CD14-positive monocyte (primary cell): ENCODE measurements around the gene SKA1. TPM values are rescaled to one million over a fixed set of nuclear protein-coding genes. Genes with fewer than 3 reads are reported as not detected.

Source experiments
- DNase-seq, 3 donors: peaks; one replicate each; pipeline ENCODE4 v3.0.0-alpha.2; 2011 to 2022
- H2AFZ ChIP-seq: 2 replicates; pipeline ENCODE4 v1.6.0; 2012; ENCODE audit warnings: mild to moderate bottlenecking, low read depth, low read length, inconsistent platforms; ENCODE audit not compliant: insufficient read depth, poor library complexity, severe bottlenecking
- H3K27ac ChIP-seq, 2 donors: 1 replicate in 1 of 2; 2 replicates in 1 of 2; pipeline ENCODE4 v1.5.1; 2012 to 2013; ENCODE audit warnings: low read length in 2 of 2, control low read depth in 1 of 2, inconsistent platforms in 1 of 2, low read depth in 1 of 2, mild to moderate bottlenecking in 1 of 2
- H3K27me3 ChIP-seq, 2 donors: one replicate each; pipeline versions ENCODE4 v1.6.0 to v1.6.1; 2011 to 2013; ENCODE audit warnings: low read length in 2 of 2; ENCODE audit not compliant: control insufficient read depth in 2 of 2, insufficient read depth in 2 of 2
- H3K36me3 ChIP-seq, 2 donors: replicated peaks in 1 of 2; 1 replicate in 1 of 2; 2 replicates in 1 of 2; pipeline versions ENCODE4 v1.5.1 to v1.6.1; 2012 to 2013; ENCODE audit warnings: low read length in 2 of 2, control low read depth in 1 of 2, inconsistent platforms in 1 of 2, mild to moderate bottlenecking in 1 of 2; ENCODE audit not compliant: insufficient read depth in 2 of 2, control insufficient read depth in 1 of 2
- H3K4me1 ChIP-seq, 2 donors: 1 replicate in 1 of 2; 2 replicates in 1 of 2; pipeline versions ENCODE4 v1.5.1 to v1.6.1; 2012 to 2013; ENCODE audit warnings: low read length in 2 of 2, control low read depth in 1 of 2, inconsistent platforms in 1 of 2, mild to moderate bottlenecking in 1 of 2, moderate library complexity in 1 of 2; ENCODE audit not compliant: insufficient read depth in 2 of 2, control insufficient read depth in 1 of 2
- H3K4me2 ChIP-seq: replicated peaks from 2 replicates; pipeline ENCODE3; 2012; ENCODE audit warnings: low read length, moderate library complexity, mild to moderate bottlenecking; ENCODE audit not compliant: poor library complexity, severe bottlenecking; ENCODE audit errors: extremely low read depth
- H3K4me3 ChIP-seq, 3 experiments: fragments of 200-600 bp in 1 of 3; sonication (generic) in 1 of 3; replicated peaks in 1 of 3; 1 replicate in 2 of 3; 2 replicates in 1 of 3; pipeline ENCODE4 v1.5.1; 2011 to 2013; ENCODE audit warnings: low read length in 3 of 3, mild to moderate bottlenecking in 3 of 3, control low read depth in 2 of 3, low read depth in 2 of 3, inconsistent platforms in 1 of 3, moderate library complexity in 1 of 3
- H3K79me2 ChIP-seq: 2 replicates; pipeline ENCODE4 v1.6.0; 2012; ENCODE audit warnings: mild to moderate bottlenecking, control low read depth, inconsistent platforms, low read length, moderate library complexity; ENCODE audit not compliant: insufficient read depth
- H3K9ac ChIP-seq: 2 replicates; pipeline ENCODE4 v1.6.0; 2017; ENCODE audit warnings: low read length, mild to moderate bottlenecking; ENCODE audit not compliant: insufficient read depth, poor library complexity, severe bottlenecking
- H3K9me3 ChIP-seq, 2 donors: replicated peaks in 1 of 2; 1 replicate in 1 of 2; 2 replicates in 1 of 2; pipeline versions ENCODE4 v1.5.1 to v1.6.1; 2012 to 2013; ENCODE audit warnings: low read length in 2 of 2, control low read depth in 1 of 2; ENCODE audit not compliant: control insufficient read depth in 1 of 2, insufficient read depth in 1 of 2
- H4K20me1 ChIP-seq: 2 replicates; pipeline ENCODE4 v1.6.0; 2012; ENCODE audit warnings: mild to moderate bottlenecking, low read length, control low read depth, moderate library complexity; ENCODE audit not compliant: insufficient read depth
- H3K27ac Mint-ChIP-seq, 7 donors: one replicate each; pipeline ENCODE4 v1.8.0; 2020; ENCODE audit warnings: mild to moderate bottlenecking in 7 of 7, mixed read lengths in 7 of 7, moderate library complexity in 6 of 7, inconsistent platforms in 2 of 7
- H3K27me3 Mint-ChIP-seq, 3 donors: one replicate each; pipeline ENCODE4 v1.8.0; 2021 to 2022; ENCODE audit warnings: low read depth in 3 of 3, mild to moderate bottlenecking in 3 of 3, mixed read lengths in 3 of 3, moderate library complexity in 3 of 3, inconsistent platforms in 1 of 3
- H3K36me3 Mint-ChIP-seq, 2 donors: one replicate each; pipeline ENCODE4 v1.8.0; 2020; ENCODE audit warnings: mixed read lengths in 2 of 2, inconsistent platforms in 1 of 2, mild to moderate bottlenecking in 1 of 2
- H3K4me1 Mint-ChIP-seq: one replicate; pipeline ENCODE4 v1.8.0; 2020; ENCODE audit warnings: mild to moderate bottlenecking, mixed read lengths
- H3K4me3 Mint-ChIP-seq, 2 donors: one replicate each; pipeline ENCODE4 v1.8.0; 2020; ENCODE audit warnings: mild to moderate bottlenecking in 2 of 2, mixed read lengths in 2 of 2, moderate library complexity in 1 of 2
- H3K9me3 Mint-ChIP-seq, 7 donors: one replicate each; pipeline ENCODE4 v1.8.0; 2020 to 2022; ENCODE audit warnings: mixed read lengths in 7 of 7, mild to moderate bottlenecking in 6 of 7, moderate library complexity in 6 of 7, inconsistent platforms in 2 of 7
- WGBS: methylation state at CpG from one replicate; pipeline ENCODE4 v1.1.5; 2013; ENCODE audit warnings: missing lambda C conversion rate; ENCODE audit not compliant: insufficient coverage; 5-methylcytosine and 5-hydroxymethylcytosine counted together
- intact Hi-C, 2 donors: fragments of 100-400 bp; cut with micrococcal nuclease; formaldehyde crosslinking; loops; one replicate each; pipeline versions ENCODE4 v1.15.0 to v1.15.1; 2023
- polyA plus RNA-seq, 3 donors: library from polyadenylated mRNA; depleted of rRNA in 1 of 3; unstranded in 2 of 3; stranded (reverse) in 1 of 3; fragments of 300-500 nt in 2 of 3; fragments of >200 nt in 1 of 3; fragmentation: Illumina TruSeq in 2 of 3; gene quantifications; 1 replicate in 2 of 3; 2 replicates in 1 of 3; pipeline ENCODE4 v1.2.3, GENCODE V29; 2012 to 2021
- TF ChIP-seq, protein P1 (sequence below): fragments of 200-600 bp; IDR thresholded peaks from one replicate; pipeline ENCODE4 v1.8.0; 2022; ENCODE audit warnings: antibody characterized with exemption, mild to moderate bottlenecking

SKA1 gene
- polyA plus RNA-seq, 3 donors, result 0.17 TPM; not detected in 2

DNA sequence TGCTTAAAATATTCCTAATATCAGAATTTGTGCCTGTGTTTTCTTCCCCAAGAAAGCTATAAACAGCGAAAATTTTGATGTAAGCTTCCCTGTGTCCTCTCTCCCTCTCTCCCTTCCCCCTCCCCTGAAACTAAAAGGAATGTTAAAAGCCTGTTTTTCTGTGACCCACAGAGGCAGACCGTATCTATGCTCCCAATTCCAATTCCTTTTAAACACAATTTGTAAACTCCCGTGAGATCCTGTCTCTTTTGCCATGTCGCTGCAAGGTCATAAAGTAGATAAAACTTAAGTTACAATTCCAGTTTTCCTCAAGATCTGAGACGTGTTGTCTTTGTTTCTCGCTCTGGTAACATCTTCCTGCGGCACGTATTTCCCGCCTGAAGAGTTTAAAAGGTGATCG is 23.3 kb downstream of the SKA1 start:
- Histone ChIP-seq H3K36me3 (peaks cover 0 to 14% of the 10 kb centered on the region in 2 donors), H3K27ac (no peak overlapping the region), H3K79me2 (no peaks in the 10 kb centered on the region), H3K27me3 (peaks cover 16 to 37% of the 10 kb centered on the region in 2 donors), H3K9me3 (no peaks in the 10 kb centered on the region), H4K20me1 (no peaks in the 10 kb centered on the region), H3K4me3 (no peak overlapping the region), H3K4me2 (no peak overlapping the region), H3K9ac (no peak overlapping the region), H2AFZ (no peak overlapping the region), H3K4me1 (no peaks in the 10 kb centered on the region)
- Mint-ChIP-seq H3K4me3 (peak overlapping the region in 1 of 2 donors; percentile 14), H3K9me3 (peaks cover 0 to 12% (median under 1%) of the 10 kb centered on the region in 7 donors), H3K36me3 (peaks cover 16 to 21% of the 10 kb centered on the region in 2 donors), H3K27me3 (peaks cover 43 to 56% (median 50%) of the 10 kb centered on the region in 3 donors), H3K27ac (peak overlapping the region in 1 of 7 donors; percentile 9), H3K4me1 (no peaks in the 10 kb centered on the region)
- WGBS, result 47% methylated on average over 4 of the region's 10 CpGs
- intact Hi-C loops, result no loop called here
- no peak for DNase-seq
- TF ChIP-seq, protein P1, sequence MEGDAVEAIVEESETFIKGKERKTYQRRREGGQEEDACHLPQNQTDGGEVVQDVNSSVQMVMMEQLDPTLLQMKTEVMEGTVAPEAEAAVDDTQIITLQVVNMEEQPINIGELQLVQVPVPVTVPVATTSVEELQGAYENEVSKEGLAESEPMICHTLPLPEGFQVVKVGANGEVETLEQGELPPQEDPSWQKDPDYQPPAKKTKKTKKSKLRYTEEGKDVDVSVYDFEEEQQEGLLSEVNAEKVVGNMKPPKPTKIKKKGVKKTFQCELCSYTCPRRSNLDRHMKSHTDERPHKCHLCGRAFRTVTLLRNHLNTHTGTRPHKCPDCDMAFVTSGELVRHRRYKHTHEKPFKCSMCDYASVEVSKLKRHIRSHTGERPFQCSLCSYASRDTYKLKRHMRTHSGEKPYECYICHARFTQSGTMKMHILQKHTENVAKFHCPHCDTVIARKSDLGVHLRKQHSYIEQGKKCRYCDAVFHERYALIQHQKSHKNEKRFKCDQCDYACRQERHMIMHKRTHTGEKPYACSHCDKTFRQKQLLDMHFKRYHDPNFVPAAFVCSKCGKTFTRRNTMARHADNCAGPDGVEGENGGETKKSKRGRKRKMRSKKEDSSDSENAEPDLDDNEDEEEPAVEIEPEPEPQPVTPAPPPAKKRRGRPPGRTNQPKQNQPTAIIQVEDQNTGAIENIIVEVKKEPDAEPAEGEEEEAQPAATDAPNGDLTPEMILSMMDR, result no peak

- intact Hi-C loops, result no loop called here
- Histone ChIP-seq H3K36me3 (peaks cover 0 to 5% of the 10 kb centered on the region in 2 donors), H2AFZ (no peak overlapping the region), H3K27me3 (peaks cover 23 to 44% of the 10 kb centered on the region in 2 donors), H4K20me1 (no peaks in the 10 kb centered on the region), H3K27ac (no peak overlapping the region), H3K9me3 (no peaks in the 10 kb centered on the region), H3K4me3 (no peak overlapping the region), H3K4me1 (no peaks in the 10 kb centered on the region), H3K4me2 (no peak overlapping the region), H3K9ac (no peak overlapping the region), H3K79me2 (no peaks in the 10 kb centered on the region)
- TF ChIP-seq, protein P1, result no peak
- Mint-ChIP-seq H3K9me3 (peaks cover 0 to 12% (median 3%) of the 10 kb centered on the region in 7 donors), H3K4me1 (no peaks in the 10 kb centered on the region), H3K4me3 (peak overlapping the region in 1 of 2 donors; percentile 58), H3K27ac (no peak overlapping the region), H3K36me3 (peaks cover 10 to 14% of the 10 kb centered on the region in 2 donors), H3K27me3 (peaks cover 51 to 64% (median 57%) of the 10 kb centered on the region in 3 donors)
- DNase-seq, result no peak
- WGBS, result no CpG with 5 or more reads among the region's 1 CpG
These were observed 24.1 kb downstream of the SKA1 start for GRCh38 chr18:50398947-50399346.
